ENCODE measurements around the gene CAPN15.

DNA sequence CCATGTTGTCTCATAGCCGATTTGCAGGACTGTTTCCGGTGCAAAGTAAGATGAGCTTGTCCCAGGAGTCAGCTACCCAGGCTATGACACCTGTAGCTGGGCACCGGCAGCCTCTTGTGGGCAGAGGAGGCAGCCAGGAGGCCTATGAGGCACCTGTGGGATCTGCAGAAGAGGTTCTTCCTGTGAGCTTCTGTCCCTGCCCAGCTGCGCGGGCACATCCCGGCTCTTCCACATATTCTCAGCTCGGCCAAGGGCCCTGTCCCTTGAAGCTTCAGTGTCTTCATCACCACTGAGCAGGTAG, 21.3 kb upstream of the CAPN15 start:
- TF ChIP-seq POLR2A (IDR thresholded peaks at IDR 0.05; ENCODE audit: low read depth) (no peak), POLR2AphosphoS5 (IDR thresholded peaks at IDR 0.05) (no peak)
- TF ChIP-seq, protein P1, sequence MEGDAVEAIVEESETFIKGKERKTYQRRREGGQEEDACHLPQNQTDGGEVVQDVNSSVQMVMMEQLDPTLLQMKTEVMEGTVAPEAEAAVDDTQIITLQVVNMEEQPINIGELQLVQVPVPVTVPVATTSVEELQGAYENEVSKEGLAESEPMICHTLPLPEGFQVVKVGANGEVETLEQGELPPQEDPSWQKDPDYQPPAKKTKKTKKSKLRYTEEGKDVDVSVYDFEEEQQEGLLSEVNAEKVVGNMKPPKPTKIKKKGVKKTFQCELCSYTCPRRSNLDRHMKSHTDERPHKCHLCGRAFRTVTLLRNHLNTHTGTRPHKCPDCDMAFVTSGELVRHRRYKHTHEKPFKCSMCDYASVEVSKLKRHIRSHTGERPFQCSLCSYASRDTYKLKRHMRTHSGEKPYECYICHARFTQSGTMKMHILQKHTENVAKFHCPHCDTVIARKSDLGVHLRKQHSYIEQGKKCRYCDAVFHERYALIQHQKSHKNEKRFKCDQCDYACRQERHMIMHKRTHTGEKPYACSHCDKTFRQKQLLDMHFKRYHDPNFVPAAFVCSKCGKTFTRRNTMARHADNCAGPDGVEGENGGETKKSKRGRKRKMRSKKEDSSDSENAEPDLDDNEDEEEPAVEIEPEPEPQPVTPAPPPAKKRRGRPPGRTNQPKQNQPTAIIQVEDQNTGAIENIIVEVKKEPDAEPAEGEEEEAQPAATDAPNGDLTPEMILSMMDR (IDR thresholded peaks at IDR 0.05) = no peak

Data from esophagus muscularis mucosa (tissue), 3 donors.